ENCODE data around the gene OR14I1. TPM values are rescaled to one million over a fixed set of nuclear protein-coding genes. Genes with fewer than 3 reads are reported as not detected.

OR14I1 gene
- total and polyA plus RNA-seq, 9 of the 15 experiments (the other 6 are each of a cell fraction or from before 2014, with no cell fraction given): not detected

DNA sequence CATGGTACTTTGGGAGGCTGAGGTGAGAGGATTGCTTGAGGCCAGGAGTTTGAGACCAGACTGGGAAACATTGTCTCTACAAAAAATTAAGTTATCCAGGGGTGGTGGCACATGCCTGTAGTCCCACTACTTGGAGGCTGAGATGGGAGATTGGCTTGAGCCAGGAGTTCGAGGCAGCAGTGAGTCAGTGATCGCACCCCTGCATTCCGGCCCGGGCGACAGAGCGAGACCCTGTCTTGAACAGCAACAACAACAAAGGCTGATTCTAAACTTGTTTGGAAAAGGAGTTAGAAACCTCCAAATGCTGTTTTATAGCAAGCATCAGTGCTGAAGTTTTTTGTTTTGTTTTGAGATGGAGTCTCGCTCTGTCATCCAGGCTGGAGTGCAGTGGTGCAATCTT, 38.3 kb upstream of the OR14I1 start (continued):
- TF ChIP-seq, protein P1, sequence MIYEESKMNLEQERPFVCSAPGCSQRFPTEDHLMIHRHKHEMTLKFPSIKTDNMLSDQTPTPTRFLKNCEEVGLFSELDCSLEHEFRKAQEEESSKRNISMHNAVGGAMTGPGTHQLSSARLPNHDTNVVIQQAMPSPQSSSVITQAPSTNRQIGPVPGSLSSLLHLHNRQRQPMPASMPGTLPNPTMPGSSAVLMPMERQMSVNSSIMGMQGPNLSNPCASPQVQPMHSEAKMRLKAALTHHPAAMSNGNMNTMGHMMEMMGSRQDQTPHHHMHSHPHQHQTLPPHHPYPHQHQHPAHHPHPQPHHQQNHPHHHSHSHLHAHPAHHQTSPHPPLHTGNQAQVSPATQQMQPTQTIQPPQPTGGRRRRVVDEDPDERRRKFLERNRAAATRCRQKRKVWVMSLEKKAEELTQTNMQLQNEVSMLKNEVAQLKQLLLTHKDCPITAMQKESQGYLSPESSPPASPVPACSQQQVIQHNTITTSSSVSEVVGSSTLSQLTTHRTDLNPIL (CRISPR knock-in tag; IDR thresholded peaks at IDR 0.05): no peak
- TF ChIP-seq ZNF583 (CRISPR knock-in tag; IDR thresholded peaks at IDR 0.05) (no peak), ZNF586 (CRISPR knock-in tag; conservative IDR thresholded peaks at IDR 0.05) (no peak), ETV1 (tag; conservative IDR thresholded peaks at IDR 0.05; ENCODE audit: low read depth) (no peak)

DNA sequence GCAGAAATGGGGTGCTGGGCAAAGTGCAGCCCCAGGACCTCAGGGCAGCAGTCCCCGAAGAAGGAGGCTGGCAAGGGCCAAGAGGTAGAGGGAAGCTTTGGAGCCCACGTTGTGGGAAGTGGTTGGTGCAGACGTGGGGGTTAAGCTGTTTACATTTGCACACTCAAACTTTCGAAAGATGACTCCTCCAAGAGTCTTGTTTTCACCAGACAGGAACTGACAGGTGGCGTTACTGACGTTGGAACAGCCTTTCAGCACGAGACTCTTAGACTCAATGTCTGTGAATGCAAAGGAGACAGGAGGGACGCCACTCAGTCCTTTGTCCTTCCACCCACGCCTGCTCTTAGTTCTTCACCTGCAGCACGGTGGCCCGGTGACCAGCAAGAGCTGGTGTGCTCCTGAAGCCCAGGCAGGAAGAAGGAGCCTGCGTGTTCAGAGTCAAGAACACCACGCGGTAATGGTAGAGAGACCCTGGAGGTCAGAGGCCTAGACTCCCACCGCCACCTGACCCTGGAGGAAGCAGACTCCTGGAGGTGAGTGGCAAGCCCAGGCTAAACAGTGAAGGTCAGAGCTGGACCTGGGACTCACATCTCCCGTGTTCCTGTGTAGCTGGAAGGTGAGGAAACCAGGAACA, 37.1 kb upstream of the OR14I1 start:
- ATAC-seq (peak; percentile 39), FAIRE-seq (no peak), DNase-seq (ENCODE audit: extremely low read depth in 1 of 4, low spot score in 3 of 4) (peak in 3 of 4 experiments; percentile 3 to 6 (median 5))
- BruUV-seq (replicated peaks): no TSS peak
- Histone ChIP-seq H3K4me1 (replicated peaks in 1 of 2; ENCODE audit: control insufficient read depth in 2 of 2, insufficient read depth in 2 of 2, low read length in 2 of 2) (peaks cover 0 to 5% of the 10 kb centered on the region in 2 experiments; a peak in 2 of 5 replicates), H2AFZ (ENCODE audit: low read depth, low read length) (peak overlapping the region; percentile 70), H3K9me1 (ENCODE audit: control insufficient read depth, insufficient read depth, low read length) (no peaks in the 10 kb centered on the region), H3K9me3 (replicated peaks; ENCODE audit: control insufficient read depth, insufficient read depth, low read depth, low read length) (no peaks in the 10 kb centered on the region), H4K20me1 (replicated peaks; ENCODE audit: control insufficient read depth, insufficient read depth, low read length) (no peaks in the 10 kb centered on the region), H3K9ac (ENCODE audit: insufficient read depth in 1 of 2, low read depth in 2 of 2, low read length in 2 of 2) (no peak overlapping the region), H3K27ac (ENCODE audit: extremely low read depth, low read depth, low read length) (no peak overlapping the region), H3K4me2 (ENCODE audit: insufficient read depth, low read length) (no peak overlapping the region), H3K27me3 (ENCODE audit: control insufficient read depth in 2 of 2, insufficient read depth in 2 of 2, low read length in 2 of 2) (peaks cover 11 to 56% of the 10 kb centered on the region in 2 experiments; a peak in 4 of 5 replicates), H3K4me3 (no peak overlapping the region), H3K79me2 (ENCODE audit: control insufficient read depth, insufficient read depth, low read length) (no peaks in the 10 kb centered on the region), H3K36me3 (ENCODE audit: control insufficient read depth, insufficient read depth, low read length) (no peaks in the 10 kb centered on the region)
- CTCF ChIA-PET (ENCODE audit: low intra/inter-chr PET ratio): no interaction called here
- TF ChIP-seq, protein P2, sequence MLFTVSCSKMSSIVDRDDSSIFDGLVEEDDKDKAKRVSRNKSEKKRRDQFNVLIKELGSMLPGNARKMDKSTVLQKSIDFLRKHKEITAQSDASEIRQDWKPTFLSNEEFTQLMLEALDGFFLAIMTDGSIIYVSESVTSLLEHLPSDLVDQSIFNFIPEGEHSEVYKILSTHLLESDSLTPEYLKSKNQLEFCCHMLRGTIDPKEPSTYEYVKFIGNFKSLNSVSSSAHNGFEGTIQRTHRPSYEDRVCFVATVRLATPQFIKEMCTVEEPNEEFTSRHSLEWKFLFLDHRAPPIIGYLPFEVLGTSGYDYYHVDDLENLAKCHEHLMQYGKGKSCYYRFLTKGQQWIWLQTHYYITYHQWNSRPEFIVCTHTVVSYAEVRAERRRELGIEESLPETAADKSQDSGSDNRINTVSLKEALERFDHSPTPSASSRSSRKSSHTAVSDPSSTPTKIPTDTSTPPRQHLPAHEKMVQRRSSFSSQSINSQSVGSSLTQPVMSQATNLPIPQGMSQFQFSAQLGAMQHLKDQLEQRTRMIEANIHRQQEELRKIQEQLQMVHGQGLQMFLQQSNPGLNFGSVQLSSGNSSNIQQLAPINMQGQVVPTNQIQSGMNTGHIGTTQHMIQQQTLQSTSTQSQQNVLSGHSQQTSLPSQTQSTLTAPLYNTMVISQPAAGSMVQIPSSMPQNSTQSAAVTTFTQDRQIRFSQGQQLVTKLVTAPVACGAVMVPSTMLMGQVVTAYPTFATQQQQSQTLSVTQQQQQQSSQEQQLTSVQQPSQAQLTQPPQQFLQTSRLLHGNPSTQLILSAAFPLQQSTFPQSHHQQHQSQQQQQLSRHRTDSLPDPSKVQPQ (CRISPR knock-in tag; IDR thresholded peaks at IDR 0.05; ENCODE audit: borderline replicate concordance): no peak
- no peak for TF ChIP-seq STAT5B (CRISPR knock-in tag; IDR thresholded peaks at IDR 0.05)
- POLR2A ChIA-PET: interaction anchor here (0.6 kb wide), 1 partner anchor 22 kb away, joined by 3 read pairs; no protein-coding TSS in a partner anchor
- 12% methylated on average over 16 of the region's 16 CpGs for WGBS (ENCODE audit: insufficient coverage, low coverage, missing lambda C conversion rate)
- in situ Hi-C loops (cut with MboI) (no loop called here), intact Hi-C loops (cut with micrococcal nuclease) (no loop called here)
